Peyer's patch (tissue), 4 donors: ENCODE measurements around the gene LCN6. TPM values are rescaled to one million over a fixed set of nuclear protein-coding genes. Genes with fewer than 3 reads are reported as not detected.
A peak's percentile ranks its signal among the peaks of the same experiment; 100 is the strongest.

Experiments
- DNase-seq, 3 donors: peaks; one replicate each; pipeline ENCODE4 v3.0.0-alpha.2; 2017 to 2019
- H3K27ac ChIP-seq, 4 donors: fragments of 200-600 bp; sonication (generic); one replicate each; pipeline ENCODE4 v1.5.1; 2016 to 2019
- H3K27me3 ChIP-seq, 2 donors: fragments of 200-600 bp; sonication (generic); one replicate each; pipeline ENCODE4 v1.5.1; 2019
- H3K36me3 ChIP-seq, 3 donors: fragments of 200-600 bp; sonication (generic); one replicate each; pipeline ENCODE4 v1.5.1; 2016 to 2019
- H3K4me1 ChIP-seq, 4 donors: fragments of 200-600 bp; sonication (generic); one replicate each; pipeline ENCODE4 v1.5.1; 2016 to 2019
- H3K4me3 ChIP-seq, 4 donors: fragments of 200-600 bp; sonication (generic); 1 replicate in 3 of 4; 2 replicates in 1 of 4; pipeline ENCODE4 v1.5.1; 2016 to 2019; ENCODE audit warnings: mild to moderate bottlenecking in 1 of 4
- H3K9me3 ChIP-seq, 4 donors: fragments of 200-600 bp; sonication (generic); one replicate each; pipeline ENCODE4 v1.5.1; 2016 to 2019; ENCODE audit warnings: mild to moderate bottlenecking in 1 of 4
- POLR2A ChIP-seq, 2 donors: fragments of 450-650 bp; IDR thresholded peaks; one replicate each; pipeline ENCODE4 v1.5.1; 2017; ENCODE audit warnings: antibody characterized with exemption in 2 of 2, mild to moderate bottlenecking in 2 of 2, moderate library complexity in 2 of 2
- total RNA-seq, 4 donors: library from RNA; depleted of rRNA; stranded (reverse); fragments of >200 nt; gene quantifications; one replicate each; pipeline ENCODE4 v1.1.0, GENCODE V29; 2016
- TF ChIP-seq, protein P1 (sequence below), 6 experiments: fragments of 450-650 bp in 4 of 6; fragments of 200-600 bp in 2 of 6; sonication (generic) in 1 of 6; IDR thresholded peaks; one replicate each; pipeline ENCODE4 v1.5.1; 2017 to 2019; ENCODE audit warnings: antibody characterized with exemption in 6 of 6, mild to moderate bottlenecking in 3 of 6, moderate library complexity in 1 of 6

LCN6 gene
- total RNA-seq, 4 donors from 2014 or later = 4.7 to 17.3 (median 5.6) TPM

- no peak for DNase-seq
- Histone ChIP-seq H3K9me3 (no peaks in the 10 kb centered on the region), H3K4me1 (peaks cover 3 to 48% (median 25%) of the 10 kb centered on the region in 4 donors), H3K4me3 (no peak overlapping the region), H3K27ac (no peak overlapping the region), H3K36me3 (peaks cover 0 to 52% (median 0%) of the 10 kb centered on the region in 3 donors), H3K27me3 (no peaks in the 10 kb centered on the region)
- TF ChIP-seq, protein P1, sequence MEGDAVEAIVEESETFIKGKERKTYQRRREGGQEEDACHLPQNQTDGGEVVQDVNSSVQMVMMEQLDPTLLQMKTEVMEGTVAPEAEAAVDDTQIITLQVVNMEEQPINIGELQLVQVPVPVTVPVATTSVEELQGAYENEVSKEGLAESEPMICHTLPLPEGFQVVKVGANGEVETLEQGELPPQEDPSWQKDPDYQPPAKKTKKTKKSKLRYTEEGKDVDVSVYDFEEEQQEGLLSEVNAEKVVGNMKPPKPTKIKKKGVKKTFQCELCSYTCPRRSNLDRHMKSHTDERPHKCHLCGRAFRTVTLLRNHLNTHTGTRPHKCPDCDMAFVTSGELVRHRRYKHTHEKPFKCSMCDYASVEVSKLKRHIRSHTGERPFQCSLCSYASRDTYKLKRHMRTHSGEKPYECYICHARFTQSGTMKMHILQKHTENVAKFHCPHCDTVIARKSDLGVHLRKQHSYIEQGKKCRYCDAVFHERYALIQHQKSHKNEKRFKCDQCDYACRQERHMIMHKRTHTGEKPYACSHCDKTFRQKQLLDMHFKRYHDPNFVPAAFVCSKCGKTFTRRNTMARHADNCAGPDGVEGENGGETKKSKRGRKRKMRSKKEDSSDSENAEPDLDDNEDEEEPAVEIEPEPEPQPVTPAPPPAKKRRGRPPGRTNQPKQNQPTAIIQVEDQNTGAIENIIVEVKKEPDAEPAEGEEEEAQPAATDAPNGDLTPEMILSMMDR (IDR thresholded peaks at IDR 0.05) = no peak
- no peak for TF ChIP-seq POLR2A (IDR thresholded peaks at IDR 0.05)
These were observed 24.3 kb downstream of the LCN6 start for GRCh38 chr9:136723989-136724388.

GRCh38 chr9:136723362-136723976 is 24.9 kb downstream of the LCN6 start:
- no peak for DNase-seq
- Histone ChIP-seq H3K4me3 (no peak overlapping the region), H3K36me3 (peaks cover 0 to 52% (median 0%) of the 10 kb centered on the region in 3 donors), H3K27ac (no peak overlapping the region), H3K27me3 (no peaks in the 10 kb centered on the region), H3K9me3 (no peaks in the 10 kb centered on the region), H3K4me1 (peaks cover 3 to 48% (median 25%) of the 10 kb centered on the region in 4 donors)
- TF ChIP-seq, protein P1 (IDR thresholded peaks at IDR 0.05) = no peak
- no peak for TF ChIP-seq POLR2A (IDR thresholded peaks at IDR 0.05)

- Histone ChIP-seq H3K4me1 (peaks cover 3 to 51% (median 24%) of the 10 kb centered on the region in 4 donors), H3K27me3 (no peaks in the 10 kb centered on the region), H3K4me3 (no peak overlapping the region), H3K36me3 (peaks cover 0 to 52% (median 0%) of the 10 kb centered on the region in 3 donors), H3K9me3 (no peaks in the 10 kb centered on the region), H3K27ac (no peak overlapping the region)
- TF ChIP-seq, protein P1 (IDR thresholded peaks at IDR 0.05) = no peak
- TF ChIP-seq POLR2A (IDR thresholded peaks at IDR 0.05) = no peak
- no peak for DNase-seq
These were observed 25.4 kb downstream of the LCN6 start for GRCh38 chr9:136722969-136723356.

GRCh38 chr9:136722093-136722968 is 26.0 kb downstream of the LCN6 start:
- Histone ChIP-seq H3K27ac (no peak overlapping the region), H3K4me3 (no peak overlapping the region), H3K27me3 (no peaks in the 10 kb centered on the region), H3K36me3 (peaks cover 0 to 52% (median 0%) of the 10 kb centered on the region in 3 donors), H3K9me3 (no peaks in the 10 kb centered on the region), H3K4me1 (peaks cover 3 to 51% (median 24%) of the 10 kb centered on the region in 4 donors)
- DNase-seq = no peak
- TF ChIP-seq, protein P1 (IDR thresholded peaks at IDR 0.05) = no peak
- TF ChIP-seq POLR2A (IDR thresholded peaks at IDR 0.05) = no peak

DNA sequence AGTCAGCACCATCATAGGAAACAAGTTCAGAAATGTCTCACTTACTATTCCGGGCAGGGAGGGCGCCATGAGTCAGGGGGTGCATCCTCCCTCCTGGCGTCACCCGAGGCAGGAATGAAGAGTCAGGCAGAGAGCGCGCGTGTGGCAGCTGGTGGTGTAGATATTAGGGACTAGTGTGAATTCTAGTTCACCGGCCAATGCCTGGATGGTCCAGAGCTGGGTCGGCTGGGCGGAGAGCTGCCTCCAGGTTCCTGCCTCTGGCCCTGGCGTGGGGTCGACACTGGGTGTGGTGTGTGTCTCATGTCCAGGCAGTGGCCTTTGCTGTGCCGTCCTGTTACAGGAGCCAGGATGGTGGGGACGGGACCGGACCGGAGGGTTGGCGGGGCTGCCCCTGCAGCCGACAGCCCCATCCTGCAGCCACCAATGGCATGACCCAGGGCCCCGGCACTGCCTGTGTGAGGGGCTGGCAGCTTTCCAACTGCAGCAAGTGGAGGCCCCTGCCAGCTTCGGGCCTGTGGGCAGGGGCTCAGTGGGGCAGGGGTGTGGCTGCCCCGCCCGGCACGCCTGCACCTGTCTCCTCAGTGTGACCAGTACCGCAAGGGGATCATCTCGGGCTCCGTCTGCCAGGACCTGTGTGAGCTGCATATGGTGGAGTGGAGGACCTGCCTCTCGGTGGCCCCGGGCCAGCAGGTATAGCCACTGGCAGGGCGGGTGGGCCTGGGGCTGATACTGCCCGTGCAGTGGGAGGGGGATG is 26.8 kb downstream of the LCN6 start:
- no peaks in the 10 kb centered on the region for H3K27me3 ChIP-seq
- H3K36me3 ChIP-seq = peaks cover 0 to 52% (median 0%) of the 10 kb centered on the region in 3 donors
- no peaks in the 10 kb centered on the region for H3K9me3 ChIP-seq
- DNase-seq = peak in 1 of 3 donors; percentile 48
- TF ChIP-seq, protein P1 (IDR thresholded peaks at IDR 0.05) = no peak
- TF ChIP-seq POLR2A (IDR thresholded peaks at IDR 0.05) = no peak
- H3K27ac ChIP-seq = no peak overlapping the region
- H3K4me1 ChIP-seq = peaks cover 3 to 44% (median 20%) of the 10 kb centered on the region in 4 donors
- no peak overlapping the region for H3K4me3 ChIP-seq
